GM12892 (cell line): ENCODE results near the gene STOM.

Source experiments
- POLR2A ChIP-seq: IDR thresholded peaks from 2 replicates; pipeline ENCODE4 v1.6.1; 2011; ENCODE audit warnings: low read depth, low read length, control low read depth
- POLR2AphosphoS5 ChIP-seq: IDR thresholded peaks from 2 replicates; pipeline ENCODE4 v1.6.1; 2011; ENCODE audit warnings: low read depth, low read length, control low read depth
- TAF1 ChIP-seq: IDR thresholded peaks from 2 replicates; pipeline ENCODE4 v1.6.1; 2011; ENCODE audit warnings: low read depth, mild to moderate bottlenecking, control low read depth, low read length, borderline replicate concordance

- TF ChIP-seq POLR2A = no peak
- TF ChIP-seq POLR2AphosphoS5 = no peak
- no peak for TF ChIP-seq TAF1
Measured at GRCh38 chr9:121304707-121305106, 65.3 kb downstream of the STOM start.
